GM23338 (cell line): Measurements from ENCODE around the gene TMIGD3. TPM values are rescaled to one million over a fixed set of nuclear protein-coding genes. Genes with fewer than 3 reads are reported as not detected.

Experiments used
- ATAC-seq: fragments of 200-7000 bp; cut with Tn5 transposase; 3 replicates; pipeline ENCODE4 v1.9.1; 2020
- DNase-seq: peaks from one replicate; pipeline ENCODE4 v3.0.0-alpha.2; 2015; ENCODE audit warnings: low spot score
- H2AFZ ChIP-seq: fragments of 200-600 bp; sonication (generic); 2 replicates; pipeline ENCODE4 v1.8.0; 2016; ENCODE audit warnings: antibody characterized with exemption, mild to moderate bottlenecking, moderate library complexity
- H3F3A ChIP-seq: fragments of 200-600 bp; sonication (generic); replicated peaks from 2 replicates; pipeline ENCODE4 v1.8.0; 2017; ENCODE audit warnings: antibody characterized with exemption, mixed run types, low read depth
- H3K27ac ChIP-seq: fragments of 200-600 bp; sonication (generic); 2 replicates; pipeline ENCODE4 v1.6.1; 2016; ENCODE audit warnings: low read depth
- H3K27me3 ChIP-seq: fragments of 200-600 bp; sonication (generic); 2 replicates; pipeline ENCODE4 v1.8.0; 2016; ENCODE audit warnings: mild to moderate bottlenecking, mixed run types, moderate library complexity; ENCODE audit not compliant: insufficient read depth
- H3K36me3 ChIP-seq: fragments of 200-600 bp; sonication (generic); 2 replicates; pipeline ENCODE4 v1.8.0; 2016; ENCODE audit warnings: mild to moderate bottlenecking; ENCODE audit not compliant: insufficient read depth
- H3K4me1 ChIP-seq: fragments of 200-600 bp; sonication (generic); 2 replicates; pipeline ENCODE4 v1.8.0; 2016; ENCODE audit warnings: mild to moderate bottlenecking, moderate library complexity; ENCODE audit not compliant: insufficient read depth
- H3K4me2 ChIP-seq: fragments of 200-600 bp; sonication (generic); 2 replicates; pipeline ENCODE4 v1.7.1; 2017; ENCODE audit warnings: mixed run types
- H3K4me3 ChIP-seq: fragments of 200-600 bp; sonication (generic); 2 replicates; pipeline ENCODE4 v1.6.1; 2016; ENCODE audit warnings: mixed run types
- H3K79me2 ChIP-seq: fragments of 200-600 bp; sonication (generic); replicated peaks from 2 replicates; pipeline ENCODE4 v1.8.0; 2017; ENCODE audit warnings: mild to moderate bottlenecking; ENCODE audit not compliant: insufficient read depth
- H3K9me2 ChIP-seq: fragments of 200-600 bp; sonication (generic); 2 replicates; pipeline ENCODE4 v1.8.0; 2017; ENCODE audit not compliant: insufficient read depth
- H4K20me1 ChIP-seq: fragments of 200-600 bp; sonication (generic); replicated peaks from 2 replicates; pipeline ENCODE4 v1.8.0; 2017; ENCODE audit warnings: mild to moderate bottlenecking; ENCODE audit not compliant: insufficient read depth
- H3K27ac Mint-ChIP-seq: 2 replicates; pipeline ENCODE4 v1.8.0; 2020; ENCODE audit warnings: inconsistent platforms, mild to moderate bottlenecking, moderate library complexity, mixed read lengths
- H3K27me3 Mint-ChIP-seq: 3 replicates; pipeline ENCODE4 v1.8.0; 2022; ENCODE audit warnings: low read depth, mild to moderate bottlenecking, moderate library complexity, mixed read lengths, inconsistent platforms; ENCODE audit not compliant: insufficient read depth, poor library complexity
- H3K36me3 Mint-ChIP-seq: 3 replicates; pipeline ENCODE4 v1.8.0; 2021; ENCODE audit warnings: low read depth, mild to moderate bottlenecking, inconsistent platforms, moderate library complexity, mixed read lengths
- H3K4me1 Mint-ChIP-seq: 3 replicates; pipeline ENCODE4 v1.8.0; 2020; ENCODE audit warnings: mild to moderate bottlenecking, inconsistent platforms, mixed read lengths
- H3K4me3 Mint-ChIP-seq: 3 replicates; pipeline ENCODE4 v1.8.0; 2021; ENCODE audit warnings: moderate library complexity, mild to moderate bottlenecking, inconsistent platforms, mixed read lengths
- H3K9me3 Mint-ChIP-seq: 3 replicates; pipeline ENCODE4 v1.8.0; 2020; ENCODE audit warnings: moderate library complexity, mild to moderate bottlenecking, inconsistent platforms, mixed read lengths
- CREB1 ChIP-seq: fragments of 250-450 bp; sonication (Bioruptor Pico); IDR thresholded peaks from 2 replicates; pipeline ENCODE4 v1.5.0; 2020; ENCODE audit warnings: low read depth, mild to moderate bottlenecking, moderate library complexity
- CTCF ChIP-seq, 2 experiments: fragments of 200-600 bp in 1 of 2; sonication (generic) in 1 of 2; conservative IDR thresholded peaks; 2 replicates each; pipeline versions ENCODE4 v1.5.1 to v1.6.1; 2016 to 2017; ENCODE audit warnings: antibody characterized with exemption in 2 of 2, low read depth in 2 of 2, mild to moderate bottlenecking in 2 of 2, moderate library complexity in 1 of 2
- ETS1 ChIP-seq: IDR thresholded peaks from 2 replicates; pipeline ENCODE4 v1.6.1; 2016; ENCODE audit warnings: antibody characterized with exemption
- EZH2 ChIP-seq: fragments of 200-600 bp; sonication (generic); IDR thresholded peaks from one replicate; pipeline ENCODE4 v1.8.0; 2017; ENCODE audit warnings: antibody characterized with exemption, mild to moderate bottlenecking, low read depth; ENCODE audit not compliant: unreplicated experiment
- EZH2phosphoT487 ChIP-seq: fragments of 200-600 bp; sonication (generic); IDR thresholded peaks from one replicate; pipeline ENCODE4 v1.8.1; 2018; ENCODE audit warnings: antibody characterized with exemption; ENCODE audit not compliant: unreplicated experiment
- JUNB ChIP-seq: IDR thresholded peaks from one replicate; pipeline ENCODE4 v1.6.1; 2016; ENCODE audit warnings: antibody characterized with exemption; ENCODE audit not compliant: unreplicated experiment
- NANOG ChIP-seq: IDR thresholded peaks from 2 replicates; pipeline ENCODE4 v1.6.1; 2016; ENCODE audit warnings: antibody characterized with exemption, borderline replicate concordance
- POLR2AphosphoS5 ChIP-seq: IDR thresholded peaks from 2 replicates; pipeline ENCODE4 v1.6.1; 2016; ENCODE audit warnings: antibody characterized with exemption, low read depth
- REST ChIP-seq: IDR thresholded peaks from one replicate; pipeline ENCODE4 v1.6.1; 2018; ENCODE audit warnings: antibody characterized with exemption; ENCODE audit not compliant: unreplicated experiment
- STAT1 ChIP-seq: IDR thresholded peaks from one replicate; pipeline ENCODE4 v1.6.1; 2016; ENCODE audit warnings: antibody characterized with exemption; ENCODE audit not compliant: unreplicated experiment
- ZNF114 ChIP-seq: fragments of 250-450 bp; sonication (Bioruptor Pico); IDR thresholded peaks from 2 replicates; pipeline ENCODE4 v1.5.0; 2020; ENCODE audit warnings: mild to moderate bottlenecking, moderate library complexity
- ZNF331 ChIP-seq: fragments of 250-450 bp; sonication (Bioruptor Pico); IDR thresholded peaks from 2 replicates; pipeline ENCODE4 v1.5.0; 2020; ENCODE audit warnings: low read depth, mild to moderate bottlenecking, moderate library complexity
- ZNF462 ChIP-seq: fragments of 250-450 bp; sonication (Bioruptor Pico); IDR thresholded peaks from 2 replicates; pipeline ENCODE4 v1.5.0; 2020; ENCODE audit warnings: mild to moderate bottlenecking, moderate library complexity
- polyA plus RNA-seq: library from polyadenylated mRNA; unstranded; fragments of >200 nt; fragmentation: Nextera tagmentation; extraction: Ambion mirVana; gene quantifications from 2 replicates; pipeline ENCODE4 v1.2.1, GENCODE V29; 2016
- total RNA-seq: library from RNA; depleted of rRNA; stranded (reverse); fragments of >200 nt; shearing (Covaris generic); gene quantifications from 2 replicates; pipeline ENCODE4 v1.2.3, GENCODE V29; 2014

The TMIGD3 gene
- total and polyA plus RNA-seq, 2 experiments from 2014 or later = not detected

- Histone ChIP-seq H3K4me2 (no peak overlapping the region), H3K79me2 (peaks cover 52% of the 10 kb centered on the region), H3K9me2 (no peaks in the 10 kb centered on the region), H3K4me3 (no peak overlapping the region), H3K4me1 (peaks cover 7% of the 10 kb centered on the region; the same call in 1 of the 2 replicates), H4K20me1 (peaks cover 3% of the 10 kb centered on the region), H3K36me3 (peaks cover 17% of the 10 kb centered on the region; the same call in 1 of the 2 replicates), H2AFZ (no peak overlapping the region), H3F3A (no peaks in the 10 kb centered on the region), H3K27ac (no peak overlapping the region), H3K27me3 (no peaks in the 10 kb centered on the region)
- Mint-ChIP-seq H3K4me1 (peaks cover 12% of the 10 kb centered on the region), H3K4me3 (no peak overlapping the region), H3K27me3 (peaks cover 9% of the 10 kb centered on the region), H3K36me3 (peaks cover 41% of the 10 kb centered on the region), H3K27ac (no peak overlapping the region), H3K9me3 (no peaks in the 10 kb centered on the region)
- ATAC-seq = no peak
- no peak for DNase-seq
- no peak for TF ChIP-seq NANOG
- TF ChIP-seq JUNB = no peak
- no peak for TF ChIP-seq ZNF331 (CRISPR knock-in tag)
- no peak for TF ChIP-seq ZNF462 (CRISPR knock-in tag)
- TF ChIP-seq POLR2AphosphoS5 = no peak
- TF ChIP-seq ETS1 = no peak
- no peak for TF ChIP-seq EZH2phosphoT487
- no peak for TF ChIP-seq EZH2
- no peak for TF ChIP-seq CTCF (conservative IDR thresholded peaks at IDR 0.05; ENCODE audit: low read depth in 2 of 2)
- no peak for TF ChIP-seq REST
- TF ChIP-seq CREB1 (CRISPR knock-in tag) = no peak
- TF ChIP-seq STAT1 = no peak
- no peak for TF ChIP-seq ZNF114 (CRISPR knock-in tag)
Measured at GRCh38 chr1:111452581-111452980, 50.9 kb downstream of the TMIGD3 start.
